ENCODE results near the gene FAM200B. TPM values are rescaled to one million over a fixed set of nuclear protein-coding genes. Genes with fewer than 3 reads are reported as not detected.

FAM200B gene
- 10 to 100 TPM; 38.9 to 52.5 TPM for total RNA-seq

DNA sequence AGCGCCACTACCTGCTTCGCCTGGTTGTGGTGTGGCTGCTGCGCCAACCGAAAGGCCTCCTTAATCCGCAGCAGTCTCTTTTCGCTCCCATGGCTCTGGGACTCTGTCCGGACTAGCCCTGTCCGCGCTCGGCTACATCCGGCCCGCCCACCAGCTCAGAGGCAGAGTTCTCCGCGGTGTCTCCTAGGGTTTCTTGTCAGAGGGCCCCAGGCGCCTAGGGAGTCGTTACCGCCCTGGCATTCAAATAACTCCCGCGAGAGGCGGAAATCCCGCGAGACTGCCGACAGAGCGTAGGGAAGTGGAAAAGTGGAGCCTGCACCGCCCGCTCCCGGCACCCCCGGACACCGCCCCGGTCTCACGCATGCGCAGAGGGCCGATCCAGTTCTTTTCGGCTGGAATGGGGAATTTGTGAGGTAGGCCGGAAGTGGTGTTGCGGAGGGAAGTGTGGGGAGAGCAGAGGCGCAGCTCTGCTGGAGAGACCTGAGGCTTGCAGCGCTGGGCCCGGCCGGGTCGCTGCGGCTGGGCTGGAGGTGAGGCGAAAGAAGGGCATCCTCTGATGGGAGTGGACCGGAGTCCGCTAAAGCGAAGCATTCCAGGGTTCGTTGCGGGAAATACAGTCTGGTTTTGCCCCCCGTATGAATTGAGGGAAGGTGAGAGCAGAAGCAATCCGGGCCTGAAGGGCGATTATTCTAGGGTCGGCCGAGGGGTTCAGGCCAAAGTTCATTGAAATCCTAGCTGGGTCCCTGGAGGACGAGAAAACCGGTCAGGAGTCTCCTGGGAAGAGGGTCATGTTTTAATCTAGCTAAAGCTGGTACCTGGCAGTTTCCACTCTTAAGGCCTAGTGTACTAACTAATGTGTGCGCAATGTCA is at the start of gene FAM200B:
Gene FAM200B (plus strand): TSS at position 456 of the 870 bp plus-strand sequence. CDS start 5,151 bp downstream, outside the sequence.
- intact Hi-C loops (cut with DNase I), result no loop called here
- WGBS, result under 1% methylated on average over 52 of the region's 56 CpGs
- H3K4me1 ChIP-seq (replicated peaks), result peaks cover 3% of the 10 kb centered on the region

DNA sequence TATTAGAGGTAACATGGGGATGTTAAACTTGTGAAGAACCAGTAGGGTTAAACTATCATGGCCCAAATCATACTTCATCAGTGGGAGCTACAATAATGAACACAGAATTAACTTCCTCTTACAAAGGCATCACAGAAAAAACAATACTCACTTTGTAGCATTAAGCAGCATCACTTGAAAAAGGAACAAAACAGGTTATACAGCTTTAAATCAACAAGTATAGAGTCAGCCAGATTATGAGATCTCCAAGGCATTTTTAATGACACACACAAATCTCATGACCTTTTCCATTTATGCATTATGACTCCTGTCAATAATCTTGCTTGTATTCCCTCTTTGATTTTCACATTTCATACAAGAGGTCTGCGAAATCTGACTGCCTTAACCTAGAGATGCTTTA is 44.8 kb upstream of the FAM200B start:
- TF ChIP-seq POLR2A (IDR thresholded peaks at IDR 0.05) (no peak), POLR2AphosphoS5 (IDR thresholded peaks at IDR 0.05) (peak; percentile 32)
- Histone ChIP-seq H3K9me3 (no peaks in the 10 kb centered on the region), H3K27ac (no peak overlapping the region), H3K36me3 (no peaks in the 10 kb centered on the region), H3K4me3 (no peak overlapping the region), H3K4me1 (replicated peaks) (no peaks in the 10 kb centered on the region), H3K27me3 (replicated peaks; ENCODE audit: insufficient read depth) (no peaks in the 10 kb centered on the region)
- no peak for DNase-seq (ENCODE audit: low spot score)
- intact Hi-C loops (cut with DNase I), result no loop called here
- 86% methylated on average over 1 of the region's 1 CpG for WGBS

More for the DNA sequence above, at the start of gene FAM200B:
- no peaks in the 10 kb centered on the region for H3K36me3 ChIP-seq
- H3K9me3 ChIP-seq, result no peaks in the 10 kb centered on the region
- no peaks in the 10 kb centered on the region for H3K27me3 ChIP-seq (replicated peaks; ENCODE audit: insufficient read depth)
- H3K27ac ChIP-seq, result peak within 1 kb of the TSS; percentile 84 to 86
- peak; percentile 98 for DNase-seq (ENCODE audit: low spot score)
- TF ChIP-seq, protein P1, sequence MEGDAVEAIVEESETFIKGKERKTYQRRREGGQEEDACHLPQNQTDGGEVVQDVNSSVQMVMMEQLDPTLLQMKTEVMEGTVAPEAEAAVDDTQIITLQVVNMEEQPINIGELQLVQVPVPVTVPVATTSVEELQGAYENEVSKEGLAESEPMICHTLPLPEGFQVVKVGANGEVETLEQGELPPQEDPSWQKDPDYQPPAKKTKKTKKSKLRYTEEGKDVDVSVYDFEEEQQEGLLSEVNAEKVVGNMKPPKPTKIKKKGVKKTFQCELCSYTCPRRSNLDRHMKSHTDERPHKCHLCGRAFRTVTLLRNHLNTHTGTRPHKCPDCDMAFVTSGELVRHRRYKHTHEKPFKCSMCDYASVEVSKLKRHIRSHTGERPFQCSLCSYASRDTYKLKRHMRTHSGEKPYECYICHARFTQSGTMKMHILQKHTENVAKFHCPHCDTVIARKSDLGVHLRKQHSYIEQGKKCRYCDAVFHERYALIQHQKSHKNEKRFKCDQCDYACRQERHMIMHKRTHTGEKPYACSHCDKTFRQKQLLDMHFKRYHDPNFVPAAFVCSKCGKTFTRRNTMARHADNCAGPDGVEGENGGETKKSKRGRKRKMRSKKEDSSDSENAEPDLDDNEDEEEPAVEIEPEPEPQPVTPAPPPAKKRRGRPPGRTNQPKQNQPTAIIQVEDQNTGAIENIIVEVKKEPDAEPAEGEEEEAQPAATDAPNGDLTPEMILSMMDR (IDR thresholded peaks at IDR 0.05), result peak in 1 of 4 experiments; percentile 34
- TF ChIP-seq POLR2A (IDR thresholded peaks at IDR 0.05), result peak; percentile 72
- peak; percentile 96 for TF ChIP-seq POLR2AphosphoS5 (IDR thresholded peaks at IDR 0.05)
- peak within 1 kb of the TSS; percentile 61 to 62 for H3K4me3 ChIP-seq

DNA sequence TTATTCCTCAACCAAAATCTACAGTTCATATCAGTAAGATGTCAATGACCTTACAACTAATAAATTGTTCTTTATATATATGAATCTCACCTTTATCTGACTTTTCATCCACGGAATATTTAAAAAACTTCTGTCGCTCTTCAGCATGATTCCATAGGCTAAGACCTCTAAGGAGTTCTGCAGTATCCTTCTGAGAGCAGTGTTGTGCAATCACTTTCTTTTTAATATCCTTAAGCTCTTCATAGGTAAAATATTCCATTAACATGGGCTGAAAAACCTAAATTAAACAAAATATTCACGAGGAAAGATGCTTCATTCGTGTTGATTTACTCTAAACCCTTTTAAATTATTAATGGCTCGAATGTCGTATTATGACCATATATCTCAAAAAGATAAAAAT is 43.2 kb upstream of the FAM200B start:
- WGBS, result 95% methylated on average over 6 of the region's 6 CpGs
- no peak for DNase-seq (ENCODE audit: low spot score)
- Histone ChIP-seq H3K27ac (no peak overlapping the region), H3K4me1 (replicated peaks) (no peaks in the 10 kb centered on the region), H3K27me3 (replicated peaks; ENCODE audit: insufficient read depth) (no peaks in the 10 kb centered on the region), H3K4me3 (no peak overlapping the region), H3K36me3 (no peaks in the 10 kb centered on the region), H3K9me3 (no peaks in the 10 kb centered on the region)
- no peak for TF ChIP-seq POLR2AphosphoS5 (IDR thresholded peaks at IDR 0.05)
- TF ChIP-seq, protein P1 (IDR thresholded peaks at IDR 0.05), result no peak
- no peak for TF ChIP-seq POLR2A (IDR thresholded peaks at IDR 0.05)
- intact Hi-C loops (cut with DNase I), result no loop called here

DNA sequence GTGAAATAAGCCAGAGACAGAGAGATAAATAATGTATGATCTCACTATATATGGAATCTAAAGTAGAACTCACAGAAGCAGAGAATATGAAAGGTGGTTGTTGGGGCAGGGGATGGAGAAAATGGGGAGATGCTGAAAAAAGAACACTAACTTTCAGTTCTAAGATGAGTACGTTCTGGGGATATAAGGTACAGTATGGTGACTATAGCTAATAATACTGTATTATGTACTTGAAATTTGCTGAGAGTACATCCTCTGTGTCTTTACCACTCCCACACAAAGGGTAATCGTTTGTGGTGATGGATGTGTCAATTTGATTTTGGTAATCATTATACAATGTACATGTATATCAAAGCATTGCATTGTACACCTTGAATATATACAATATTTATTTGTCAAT is 33.0 kb upstream of the FAM200B start:
- intact Hi-C loops (cut with DNase I), result no loop called here
- H3K4me1 ChIP-seq (replicated peaks), result peaks cover 1% of the 10 kb centered on the region
- no peak for TF ChIP-seq POLR2A (IDR thresholded peaks at IDR 0.05)
- TF ChIP-seq, protein P1 (IDR thresholded peaks at IDR 0.05), result no peak
- TF ChIP-seq POLR2AphosphoS5 (IDR thresholded peaks at IDR 0.05), result no peak
- no peak overlapping the region for H3K27ac ChIP-seq
- H3K4me3 ChIP-seq, result no peak overlapping the region
- no peaks in the 10 kb centered on the region for H3K36me3 ChIP-seq
- no peaks in the 10 kb centered on the region for H3K9me3 ChIP-seq
- H3K27me3 ChIP-seq (replicated peaks; ENCODE audit: insufficient read depth), result no peaks in the 10 kb centered on the region
- 59% methylated on average over 2 of the region's 2 CpGs for WGBS
- no peak for DNase-seq (ENCODE audit: low spot score)

DNA sequence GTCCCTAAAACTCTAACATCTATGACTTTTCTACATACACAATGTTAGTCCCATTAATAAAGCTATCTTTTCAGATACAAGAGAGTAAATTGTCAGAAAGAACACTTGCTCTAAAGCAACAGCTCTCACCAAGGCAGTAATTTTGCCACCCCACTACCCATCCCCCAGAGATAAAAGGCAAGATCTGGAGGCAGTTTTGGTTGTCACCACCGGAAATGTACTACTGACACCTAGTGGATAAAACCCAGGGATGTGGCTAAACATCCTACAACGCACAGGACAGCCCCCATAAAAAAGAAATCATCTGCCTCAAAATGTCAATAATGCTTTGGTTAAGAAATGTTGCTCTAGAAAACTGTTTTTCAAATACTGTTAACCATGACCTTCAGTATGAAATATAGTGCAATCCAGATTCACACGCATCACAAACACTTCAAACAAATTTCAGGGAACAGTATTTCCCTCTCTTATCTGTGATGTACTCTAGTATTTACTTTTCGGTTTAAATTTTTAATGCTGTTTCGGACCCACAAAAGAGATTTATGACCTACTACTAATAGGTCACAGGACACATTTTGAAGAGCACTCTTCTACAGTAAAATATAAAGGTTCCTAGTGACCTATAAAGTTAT is 31.6 kb upstream of the FAM200B start:
- Histone ChIP-seq H3K36me3 (no peaks in the 10 kb centered on the region), H3K4me3 (no peak overlapping the region), H3K9me3 (no peaks in the 10 kb centered on the region), H3K4me1 (replicated peaks) (peaks cover 4% of the 10 kb centered on the region), H3K27ac (peak overlapping the region; percentile 18 to 47), H3K27me3 (replicated peaks; ENCODE audit: insufficient read depth) (no peaks in the 10 kb centered on the region)
- 15% methylated on average over 5 of the region's 5 CpGs for WGBS
- intact Hi-C loops (cut with DNase I), result loop anchor here (1.0 to 10.0 kb wide), 3 partner anchors 171 to 645 kb away; partner anchors contain the start of gene CPEB2
- TF ChIP-seq, protein P1 (IDR thresholded peaks at IDR 0.05), result peak in 3 of 4 experiments; percentile 50 to 62 (median 53)
- TF ChIP-seq POLR2A (IDR thresholded peaks at IDR 0.05) (no peak), POLR2AphosphoS5 (IDR thresholded peaks at IDR 0.05) (peak; percentile 47)
- peak; percentile 20 for DNase-seq (ENCODE audit: low spot score)
